Osteocyte (in vitro differentiated cells): Measurements from ENCODE around the gene COMMD4. TPM values are rescaled to one million over a fixed set of nuclear protein-coding genes. Genes with fewer than 3 reads are reported as not detected.
"Not testable (repeated sequence)": the region's sequence is repeated elsewhere in the genome, so short reads cannot be mapped to it uniquely, and the experiment has no call there.

Experiments used
- DNase-seq: peaks from one replicate; pipeline ENCODE4 v3.0.0; 2021; ENCODE audit warnings: mixed read lengths; ENCODE audit not compliant: unreplicated experiment; ENCODE audit errors: extremely low spot score
- H3K27ac Mint-ChIP-seq: one replicate; pipeline ENCODE4 v1.8.0; 2021; ENCODE audit warnings: mild to moderate bottlenecking, mixed read lengths; ENCODE audit not compliant: unreplicated experiment
- H3K27me3 Mint-ChIP-seq: one replicate; pipeline ENCODE4 v1.8.0; 2021; ENCODE audit warnings: mixed read lengths; ENCODE audit not compliant: unreplicated experiment
- H3K36me3 Mint-ChIP-seq: one replicate; pipeline ENCODE4 v1.8.0; 2021; ENCODE audit warnings: mixed read lengths; ENCODE audit not compliant: unreplicated experiment
- H3K4me1 Mint-ChIP-seq: one replicate; pipeline ENCODE4 v1.8.0; 2021; ENCODE audit warnings: mixed read lengths; ENCODE audit not compliant: unreplicated experiment
- H3K4me3 Mint-ChIP-seq: one replicate; pipeline ENCODE4 v1.8.0; 2021; ENCODE audit warnings: mild to moderate bottlenecking, moderate library complexity, mixed read lengths; ENCODE audit not compliant: unreplicated experiment
- H3K9me3 Mint-ChIP-seq: one replicate; pipeline ENCODE4 v1.8.0; 2021; ENCODE audit warnings: mixed read lengths; ENCODE audit not compliant: unreplicated experiment
- CTCF ChIP-seq: fragments of 200-600 bp; sonication (generic); IDR thresholded peaks from 2 replicates; pipeline ENCODE4 v1.5.0; 2021; ENCODE audit warnings: antibody characterized with exemption, mild to moderate bottlenecking, moderate library complexity
- total RNA-seq: library from RNA; stranded (reverse); gene quantifications from 2 replicates; pipeline ENCODE4 v1.2.1, GENCODE V29; 2021

The COMMD4 gene
- total RNA-seq, 1 donor from 2014 or later = 99.0 TPM

- H3K9me3 Mint-ChIP-seq = no peaks in the 10 kb centered on the region
- DNase-seq = no peak
- H3K4me1 Mint-ChIP-seq = peaks cover 14% of the 10 kb centered on the region
- TF ChIP-seq CTCF = no peak
- H3K4me3 Mint-ChIP-seq = peak overlapping the region; percentile 86
- H3K27me3 Mint-ChIP-seq = no peaks in the 10 kb centered on the region
- no peaks in the 10 kb centered on the region for H3K36me3 Mint-ChIP-seq
- H3K27ac Mint-ChIP-seq = peak overlapping the region; percentile 52
These were observed 11.6 kb downstream of the COMMD4 start for GRCh38 chr15:75347222-75348033.

GRCh38 chr15:75348034-75348561 lies 12.2 kb downstream of the COMMD4 start:
- Mint-ChIP-seq H3K27me3 (no peaks in the 10 kb centered on the region), H3K36me3 (no peaks in the 10 kb centered on the region), H3K4me3 (peak overlapping the region; percentile 86), H3K9me3 (no peaks in the 10 kb centered on the region), H3K4me1 (peaks cover 14% of the 10 kb centered on the region), H3K27ac (peak overlapping the region; percentile 60)
- no peak for DNase-seq
- TF ChIP-seq CTCF = no peak

GRCh38 chr15:75348562-75349350 lies 12.9 kb downstream of the COMMD4 start:
- Mint-ChIP-seq H3K36me3 (no peaks in the 10 kb centered on the region), H3K4me3 (peak overlapping the region; percentile 78), H3K4me1 (peaks cover 14% of the 10 kb centered on the region), H3K27ac (peak overlapping the region; percentile 60), H3K27me3 (no peaks in the 10 kb centered on the region), H3K9me3 (no peaks in the 10 kb centered on the region)
- no peak for TF ChIP-seq CTCF
- DNase-seq = no peak

GRCh38 chr15:75349351-75349669 lies 13.4 kb downstream of the COMMD4 start:
- peaks cover 14% of the 10 kb centered on the region for H3K4me1 Mint-ChIP-seq
- H3K36me3 Mint-ChIP-seq, H3K27ac Mint-ChIP-seq, DNase-seq, H3K4me3 Mint-ChIP-seq, H3K9me3 Mint-ChIP-seq, H3K27me3 Mint-ChIP-seq: not testable (repeated sequence)

GRCh38 chr15:75349851-75350588 lies 14.2 kb downstream of the COMMD4 start:
- TF ChIP-seq CTCF = no peak
- Mint-ChIP-seq H3K4me3 (no peak overlapping the region), H3K9me3 (no peaks in the 10 kb centered on the region), H3K27ac (no peak overlapping the region), H3K36me3 (no peaks in the 10 kb centered on the region), H3K4me1 (peaks cover 14% of the 10 kb centered on the region), H3K27me3 (no peaks in the 10 kb centered on the region)
- no peak for DNase-seq
